ENCODE data around the gene NIPAL4. TPM values are rescaled to one million over a fixed set of nuclear protein-coding genes. Genes with fewer than 3 reads are reported as not detected.

The NIPAL4 gene
- total RNA-seq, 4 donors from 2014 or later = 0.14 to 0.43 TPM; not detected in 2

GRCh38 chr5:157502143-157502647, 42.2 kb downstream of the NIPAL4 start:
- Histone ChIP-seq H3K9me3 (no peaks in the 10 kb centered on the region), H3K27ac (no peak overlapping the region), H3K4me3 (no peak overlapping the region), H3K36me3 (no peaks in the 10 kb centered on the region), H3K4me1 (no peaks in the 10 kb centered on the region), H3K27me3 (no peaks in the 10 kb centered on the region)
- TF ChIP-seq POLR2A (IDR thresholded peaks at IDR 0.05) = no peak
- TF ChIP-seq, protein P1, sequence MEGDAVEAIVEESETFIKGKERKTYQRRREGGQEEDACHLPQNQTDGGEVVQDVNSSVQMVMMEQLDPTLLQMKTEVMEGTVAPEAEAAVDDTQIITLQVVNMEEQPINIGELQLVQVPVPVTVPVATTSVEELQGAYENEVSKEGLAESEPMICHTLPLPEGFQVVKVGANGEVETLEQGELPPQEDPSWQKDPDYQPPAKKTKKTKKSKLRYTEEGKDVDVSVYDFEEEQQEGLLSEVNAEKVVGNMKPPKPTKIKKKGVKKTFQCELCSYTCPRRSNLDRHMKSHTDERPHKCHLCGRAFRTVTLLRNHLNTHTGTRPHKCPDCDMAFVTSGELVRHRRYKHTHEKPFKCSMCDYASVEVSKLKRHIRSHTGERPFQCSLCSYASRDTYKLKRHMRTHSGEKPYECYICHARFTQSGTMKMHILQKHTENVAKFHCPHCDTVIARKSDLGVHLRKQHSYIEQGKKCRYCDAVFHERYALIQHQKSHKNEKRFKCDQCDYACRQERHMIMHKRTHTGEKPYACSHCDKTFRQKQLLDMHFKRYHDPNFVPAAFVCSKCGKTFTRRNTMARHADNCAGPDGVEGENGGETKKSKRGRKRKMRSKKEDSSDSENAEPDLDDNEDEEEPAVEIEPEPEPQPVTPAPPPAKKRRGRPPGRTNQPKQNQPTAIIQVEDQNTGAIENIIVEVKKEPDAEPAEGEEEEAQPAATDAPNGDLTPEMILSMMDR (IDR thresholded peaks at IDR 0.05) = no peak
- DNase-seq = no peak
- intact Hi-C loops (cut with DNase I; ENCODE audit: low total_unique reads) = no loop called here

DNA sequence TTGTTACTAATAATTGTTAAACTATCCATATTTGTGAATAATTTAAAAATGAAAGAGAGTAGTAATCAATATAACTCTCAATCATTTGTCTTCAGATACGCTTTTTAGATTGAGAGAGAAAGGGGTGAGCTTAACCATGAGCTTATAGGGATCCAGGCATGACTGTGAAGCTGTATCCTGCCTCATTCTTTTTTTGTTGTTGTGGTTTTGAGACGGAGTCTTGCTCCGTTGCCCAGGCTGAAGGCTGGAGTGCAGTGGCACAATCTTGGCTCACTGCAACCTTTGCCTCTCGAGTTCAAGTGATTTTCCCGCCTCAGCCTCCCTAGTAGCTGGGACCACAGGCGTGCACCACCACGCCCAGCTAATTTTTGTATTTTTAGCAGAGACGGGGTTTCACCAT, 44.0 kb downstream of the NIPAL4 start:
- TF ChIP-seq POLR2A (IDR thresholded peaks at IDR 0.05) = no peak
- TF ChIP-seq, protein P1 (IDR thresholded peaks at IDR 0.05) = no peak
- no peaks in the 10 kb centered on the region for H3K27me3 ChIP-seq
- DNase-seq = no peak
- H3K4me3 ChIP-seq = no peak overlapping the region
- H3K9me3 ChIP-seq = no peaks in the 10 kb centered on the region
- intact Hi-C loops (cut with DNase I; ENCODE audit: low total_unique reads) = no loop called here
- no peak overlapping the region for H3K27ac ChIP-seq
- no peaks in the 10 kb centered on the region for H3K4me1 ChIP-seq
- H3K36me3 ChIP-seq = no peaks in the 10 kb centered on the region

GRCh38 chr5:157505496-157505895, 45.5 kb downstream of the NIPAL4 start:
- no peaks in the 10 kb centered on the region for H3K27me3 ChIP-seq
- no peaks in the 10 kb centered on the region for H3K9me3 ChIP-seq
- no peaks in the 10 kb centered on the region for H3K4me1 ChIP-seq
- TF ChIP-seq, protein P1 (IDR thresholded peaks at IDR 0.05) = no peak
- no peak for TF ChIP-seq POLR2A (IDR thresholded peaks at IDR 0.05)
- no peak for DNase-seq
- H3K27ac ChIP-seq = no peak overlapping the region
- intact Hi-C loops (cut with DNase I; ENCODE audit: low total_unique reads) = no loop called here
- no peak overlapping the region for H3K4me3 ChIP-seq
- no peaks in the 10 kb centered on the region for H3K36me3 ChIP-seq

GRCh38 chr5:157506066-157506590, 46.1 kb downstream of the NIPAL4 start:
- no peaks in the 10 kb centered on the region for H3K9me3 ChIP-seq
- H3K27ac ChIP-seq = no peak overlapping the region
- H3K27me3 ChIP-seq = no peaks in the 10 kb centered on the region
- no peak overlapping the region for H3K4me3 ChIP-seq
- no peaks in the 10 kb centered on the region for H3K4me1 ChIP-seq
- no peak for DNase-seq
- no peaks in the 10 kb centered on the region for H3K36me3 ChIP-seq
- intact Hi-C loops (cut with DNase I; ENCODE audit: low total_unique reads) = no loop called here
- TF ChIP-seq, protein P1 (IDR thresholded peaks at IDR 0.05) = no peak
- TF ChIP-seq POLR2A (IDR thresholded peaks at IDR 0.05) = no peak

DNA sequence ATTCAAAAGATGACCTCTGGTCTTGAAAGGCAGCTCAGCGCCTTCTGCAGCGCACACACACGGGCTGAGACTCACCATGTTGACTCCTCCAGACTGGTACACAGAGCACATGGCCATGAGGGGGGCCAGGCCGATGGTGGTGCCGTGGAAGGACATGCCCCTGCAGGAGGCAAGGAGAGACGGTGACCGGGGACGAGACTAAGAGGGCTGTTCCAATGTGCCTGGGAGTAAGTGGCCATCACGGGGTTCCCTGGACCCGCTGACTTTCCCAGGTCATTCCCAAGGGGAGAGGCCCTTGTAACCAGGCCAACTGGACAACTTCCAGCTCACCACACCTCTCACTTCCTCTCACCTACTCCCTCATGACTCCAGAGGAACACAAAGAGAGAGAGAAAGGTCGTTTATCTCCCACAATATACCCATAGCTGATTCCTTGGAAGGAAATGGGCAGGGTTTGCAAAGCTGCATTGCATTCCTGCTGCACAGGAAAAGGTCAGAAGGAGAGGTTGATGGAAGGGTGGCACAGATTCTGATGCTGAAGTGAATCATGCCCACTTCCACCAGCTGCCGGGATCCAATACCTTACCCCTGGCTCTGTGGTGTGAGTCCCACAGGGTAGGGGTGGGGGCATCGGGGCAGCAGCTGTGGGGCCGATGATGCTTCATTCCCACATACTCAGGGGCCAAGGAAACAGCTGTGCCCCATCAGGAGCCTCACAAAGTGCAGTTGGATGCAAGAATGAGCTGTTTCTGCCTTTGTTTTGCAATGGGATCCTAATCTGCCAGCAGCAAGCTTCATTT, 47.2 kb downstream of the NIPAL4 start:
- intact Hi-C loops (cut with DNase I; ENCODE audit: low total_unique reads) = no loop called here

More for the DNA sequence above, 47.2 kb downstream of the NIPAL4 start:
- Histone ChIP-seq H3K27me3 (no peaks in the 10 kb centered on the region), H3K36me3 (no peaks in the 10 kb centered on the region), H3K4me1 (no peaks in the 10 kb centered on the region), H3K9me3 (no peaks in the 10 kb centered on the region), H3K27ac (no peak overlapping the region), H3K4me3 (no peak overlapping the region)
- no peak for DNase-seq
- TF ChIP-seq, protein P1 (IDR thresholded peaks at IDR 0.05) = no peak
- no peak for TF ChIP-seq POLR2A (IDR thresholded peaks at IDR 0.05)
